C4-2B (cell line): Measurements from ENCODE around the gene ADAMTS6.

Experiments used
- H3K27ac ChIP-seq: fragments of 450-650 bp; 2 replicates; pipeline ENCODE4 v1.5.1; 2017
- ZFX ChIP-seq: fragments of 450-650 bp; IDR thresholded peaks from 2 replicates; pipeline ENCODE4 v1.6.1; 2017
- TF ChIP-seq, protein P1 (sequence below): fragments of 450-650 bp; conservative IDR thresholded peaks from 2 replicates; pipeline ENCODE4 v1.5.1; 2017; ENCODE audit warnings: mild to moderate bottlenecking

ADAMTS6 gene

DNA sequence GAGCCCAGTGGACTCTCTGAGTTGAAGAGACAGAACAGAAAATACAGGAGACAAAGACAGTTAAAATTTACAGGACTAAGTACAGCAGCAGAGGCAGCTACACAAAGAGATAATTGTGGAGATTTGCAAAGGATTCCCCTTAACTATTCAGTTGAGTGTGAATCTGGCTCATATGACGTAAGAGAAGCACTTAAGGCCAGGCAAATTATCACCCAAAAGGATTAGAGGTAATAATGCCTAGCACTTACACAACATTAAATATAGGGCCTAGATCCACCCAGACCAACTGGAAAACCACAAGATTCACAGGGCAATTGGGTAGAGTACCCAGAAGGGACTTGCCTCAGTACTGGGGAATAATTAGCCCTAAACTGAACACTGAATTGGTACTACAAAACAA lies 41.3 kb downstream of the ADAMTS6 start:
- H3K27ac ChIP-seq, result no peak overlapping the region
- TF ChIP-seq, protein P1, sequence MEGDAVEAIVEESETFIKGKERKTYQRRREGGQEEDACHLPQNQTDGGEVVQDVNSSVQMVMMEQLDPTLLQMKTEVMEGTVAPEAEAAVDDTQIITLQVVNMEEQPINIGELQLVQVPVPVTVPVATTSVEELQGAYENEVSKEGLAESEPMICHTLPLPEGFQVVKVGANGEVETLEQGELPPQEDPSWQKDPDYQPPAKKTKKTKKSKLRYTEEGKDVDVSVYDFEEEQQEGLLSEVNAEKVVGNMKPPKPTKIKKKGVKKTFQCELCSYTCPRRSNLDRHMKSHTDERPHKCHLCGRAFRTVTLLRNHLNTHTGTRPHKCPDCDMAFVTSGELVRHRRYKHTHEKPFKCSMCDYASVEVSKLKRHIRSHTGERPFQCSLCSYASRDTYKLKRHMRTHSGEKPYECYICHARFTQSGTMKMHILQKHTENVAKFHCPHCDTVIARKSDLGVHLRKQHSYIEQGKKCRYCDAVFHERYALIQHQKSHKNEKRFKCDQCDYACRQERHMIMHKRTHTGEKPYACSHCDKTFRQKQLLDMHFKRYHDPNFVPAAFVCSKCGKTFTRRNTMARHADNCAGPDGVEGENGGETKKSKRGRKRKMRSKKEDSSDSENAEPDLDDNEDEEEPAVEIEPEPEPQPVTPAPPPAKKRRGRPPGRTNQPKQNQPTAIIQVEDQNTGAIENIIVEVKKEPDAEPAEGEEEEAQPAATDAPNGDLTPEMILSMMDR, result no peak
- TF ChIP-seq ZFX, result no peak

DNA sequence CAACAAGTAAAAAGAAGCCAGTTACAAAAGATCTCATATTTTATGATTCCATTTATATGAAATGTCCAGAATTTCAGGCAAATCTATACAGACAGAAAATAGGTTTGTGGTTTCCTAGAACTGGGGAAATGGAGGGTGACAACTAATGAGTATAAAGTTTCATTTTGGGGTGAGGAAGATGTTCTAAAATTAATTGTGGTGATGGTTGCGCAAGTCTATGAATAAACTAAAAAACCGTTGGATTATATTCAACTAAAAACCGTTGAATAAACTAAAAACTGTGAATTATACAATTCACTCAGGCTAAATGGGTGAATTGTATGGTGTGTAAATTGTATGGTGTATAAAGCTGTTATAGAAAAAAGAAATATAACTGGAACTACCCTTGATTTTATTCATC lies 47.6 kb downstream of the ADAMTS6 start:
- TF ChIP-seq ZFX, result no peak
- no peak overlapping the region for H3K27ac ChIP-seq

DNA sequence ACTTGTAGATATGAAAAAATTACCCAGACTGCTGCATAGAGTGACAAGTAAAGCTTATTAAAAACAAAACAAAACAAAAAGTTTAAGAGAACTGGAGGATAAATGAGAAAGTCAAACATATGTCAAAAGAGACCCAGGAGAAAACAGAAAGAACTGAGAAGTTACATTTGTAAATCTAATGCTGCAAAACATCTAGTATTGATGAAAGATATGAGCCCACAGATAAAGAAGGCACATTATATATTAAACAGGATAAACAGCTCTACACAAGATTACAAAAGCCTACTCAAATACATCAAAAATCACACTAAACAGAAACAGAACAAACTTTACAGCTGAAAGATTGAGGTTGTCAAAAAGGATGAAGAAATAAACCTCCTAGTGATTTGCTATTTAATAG lies 55.1 kb downstream of the ADAMTS6 start:
- no peak overlapping the region for H3K27ac ChIP-seq
- TF ChIP-seq, protein P1, result no peak
- no peak for TF ChIP-seq ZFX

DNA sequence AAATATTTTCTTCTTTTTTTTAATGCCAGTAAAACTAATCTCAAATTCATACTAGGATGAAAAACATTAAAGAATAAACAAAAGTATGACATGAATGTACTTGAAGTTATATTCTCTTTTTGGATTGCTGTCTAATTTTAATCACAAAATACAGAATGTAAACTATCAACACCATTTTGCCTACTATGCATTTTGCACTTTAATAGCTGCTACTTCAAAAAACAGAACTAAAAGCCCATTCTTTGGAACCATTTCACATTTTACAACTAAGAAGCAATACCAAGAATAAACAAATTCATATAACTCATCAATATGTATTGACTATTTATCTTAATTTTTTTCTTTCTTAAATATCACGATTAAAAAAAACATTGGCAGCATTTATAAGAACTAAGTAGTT lies 58.1 kb downstream of the ADAMTS6 start:
- TF ChIP-seq, protein P1, result no peak
- no peak for TF ChIP-seq ZFX
- H3K27ac ChIP-seq, result no peak overlapping the region

DNA sequence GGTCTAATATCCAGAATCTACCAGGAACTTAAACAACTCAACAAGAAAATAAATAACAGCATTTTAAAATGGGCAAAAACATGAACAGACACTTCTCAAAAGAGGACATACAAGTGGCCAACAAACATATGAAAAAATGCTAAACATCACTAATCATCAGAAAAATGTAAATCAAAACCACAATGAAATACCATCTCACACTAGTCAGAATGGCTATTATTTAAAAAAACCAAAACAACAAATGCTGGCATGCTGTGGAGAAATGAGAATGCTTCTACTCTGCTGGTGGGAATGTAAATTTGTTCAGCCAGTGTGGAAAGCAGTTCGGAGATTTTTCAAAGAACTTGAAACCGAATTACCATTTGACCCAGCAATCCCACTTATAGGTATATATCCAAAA lies 63.1 kb downstream of the ADAMTS6 start:
- TF ChIP-seq ZFX, result no peak
- TF ChIP-seq, protein P1, result no peak
- H3K27ac ChIP-seq, result no peak overlapping the region

DNA sequence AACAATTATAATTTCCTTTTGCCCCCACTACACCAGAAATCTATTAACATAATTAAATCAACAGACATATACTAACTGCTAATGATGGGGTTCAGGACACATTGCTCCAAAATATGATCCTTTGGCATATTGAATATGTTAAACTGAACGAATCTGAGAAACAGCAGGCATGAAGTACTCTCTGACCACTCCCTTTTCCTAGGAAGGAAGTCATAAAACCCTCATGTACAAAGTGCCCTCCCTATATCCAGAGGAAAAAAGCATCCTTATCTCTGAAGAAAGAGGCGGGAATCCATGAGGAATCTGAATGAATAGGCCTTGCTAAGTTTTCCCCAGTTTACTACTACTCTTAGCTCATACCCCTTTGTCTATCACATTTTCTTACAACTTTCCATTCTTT lies 67.9 kb downstream of the ADAMTS6 start:
- no peak for TF ChIP-seq ZFX
- TF ChIP-seq, protein P1, result no peak

DNA sequence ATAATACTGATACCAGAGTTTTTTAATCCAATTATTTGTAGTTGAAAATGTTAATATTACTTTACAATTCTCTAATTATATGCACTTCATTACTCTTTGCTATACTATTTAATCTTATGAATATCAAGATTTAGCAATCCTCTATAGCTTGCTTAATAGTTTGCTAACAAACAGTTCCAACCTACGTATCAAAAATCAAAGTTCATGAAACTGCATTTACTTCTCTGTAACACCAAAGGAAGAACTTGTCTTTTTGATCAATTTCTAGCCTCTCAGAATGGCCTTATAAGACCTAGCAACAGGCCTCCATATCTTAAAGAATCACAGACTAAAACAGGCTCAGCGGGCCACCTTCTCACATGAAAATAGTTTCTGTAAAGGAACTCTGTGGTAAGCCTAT lies 68.9 kb downstream of the ADAMTS6 start:
- no peak for TF ChIP-seq ZFX
- TF ChIP-seq, protein P1, result no peak
- H3K27ac ChIP-seq, result no peak overlapping the region

More for the DNA sequence above, 67.9 kb downstream of the ADAMTS6 start:
- no peak overlapping the region for H3K27ac ChIP-seq

DNA sequence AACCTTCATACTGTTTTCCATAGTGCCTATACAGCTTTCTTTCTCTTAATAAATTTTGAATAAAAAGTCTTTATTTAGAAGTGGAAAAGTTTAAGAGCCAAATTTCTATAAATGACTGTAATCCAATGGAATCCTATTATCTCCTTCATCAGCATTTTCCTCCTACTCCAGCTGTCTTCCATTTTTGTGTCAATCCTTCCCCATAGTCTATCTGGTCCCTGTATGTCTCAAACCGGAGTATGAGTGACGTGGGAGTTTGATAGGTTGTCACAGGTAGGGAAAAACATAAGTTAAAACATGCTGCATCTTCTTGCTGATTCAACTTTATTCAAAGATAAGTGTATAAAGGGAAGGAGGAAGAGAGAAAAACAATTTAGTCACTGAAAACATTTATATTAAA lies 70.4 kb downstream of the ADAMTS6 start:
- TF ChIP-seq ZFX, result no peak
- TF ChIP-seq, protein P1, result no peak
- H3K27ac ChIP-seq, result no peak overlapping the region
